Measurements from ENCODE around the gene NBAS.

GRCh38 chr2:15169326-15170069, 391.6 kb downstream of the NBAS start:
- TF ChIP-seq POLR2A (IDR thresholded peaks at IDR 0.05; ENCODE audit: low read length), result no peak
- TF ChIP-seq GATA1 (IDR thresholded peaks at IDR 0.05; ENCODE audit: low read depth, low read length), result no peak
